Measurements from ENCODE around the gene IL16.

IL16 gene

DNA sequence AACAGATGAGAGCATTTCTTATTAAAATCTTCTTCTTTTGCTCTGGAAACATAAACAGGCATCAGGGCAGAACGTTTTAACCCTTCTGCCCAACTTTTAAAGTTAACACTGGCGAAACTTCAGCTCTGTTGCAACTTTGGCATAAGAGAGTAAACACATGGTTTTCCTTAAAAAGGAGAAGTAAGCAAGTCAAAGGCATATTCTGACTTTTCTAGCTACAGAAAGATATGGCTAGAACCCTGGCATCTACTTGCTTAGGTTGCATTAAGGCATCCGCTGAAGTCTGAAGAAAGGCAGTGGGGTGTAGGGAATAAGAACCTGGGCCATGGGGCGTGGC, 13.3 kb upstream of the IL16 start:
- H3K4me1 ChIP-seq (ENCODE audit: control insufficient read depth in 5 of 5, insufficient read depth in 5 of 5, low read length in 5 of 5): peaks cover 12 to 47% (median 45%) of the 10 kb centered on the region in 5 donors
- H3K36me3 ChIP-seq (ENCODE audit: control insufficient read depth in 5 of 5, insufficient read depth in 5 of 5, low read length in 5 of 5): peaks cover 0 to 2% (median 0%) of the 10 kb centered on the region in 5 donors
- peak overlapping the region; percentile 75 for H3K27ac ChIP-seq (ENCODE audit: low read depth, low read length)
- no peaks in the 10 kb centered on the region for H3K9me3 ChIP-seq (ENCODE audit: control insufficient read depth in 5 of 5, low read length in 5 of 5)
- peak overlapping the region; percentile 69 to 94 (median 87) for H3K4me3 ChIP-seq (ENCODE audit: low read depth in 1 of 5, low read length in 5 of 5)
- no peaks in the 10 kb centered on the region for H3K27me3 ChIP-seq (ENCODE audit: control insufficient read depth in 5 of 5, insufficient read depth in 4 of 5, low read length in 5 of 5)
- H3K9ac ChIP-seq (ENCODE audit: low read length in 5 of 5): peak overlapping the region in 3 of 5 donors; percentile 35 to 64 (median 61)

DNA sequence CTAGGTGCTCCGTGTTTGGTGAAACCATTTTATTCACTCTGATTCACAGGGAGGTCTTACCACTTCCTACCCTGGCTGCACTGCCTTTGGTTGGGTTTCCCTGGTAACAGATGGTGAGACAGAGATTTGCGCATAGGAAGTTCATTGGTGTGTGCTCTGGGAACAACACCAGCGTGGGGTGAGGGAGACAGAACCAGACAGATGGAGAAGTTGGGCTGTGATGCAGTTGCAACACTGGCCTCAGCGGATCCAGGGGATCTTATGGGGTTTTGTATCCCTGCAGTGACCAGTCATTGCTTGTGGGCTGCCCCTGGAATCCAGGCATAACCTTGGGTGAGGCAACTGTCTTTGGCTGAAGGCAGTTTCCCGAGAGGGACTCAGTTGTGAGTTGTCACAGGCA, 12.5 kb upstream of the IL16 start:
- Histone ChIP-seq H3K27ac (ENCODE audit: low read depth, low read length) (peak overlapping the region; percentile 75), H3K36me3 (ENCODE audit: control insufficient read depth in 5 of 5, insufficient read depth in 5 of 5, low read length in 5 of 5) (peaks cover 0 to 3% (median 0%) of the 10 kb centered on the region in 5 donors), H3K4me3 (ENCODE audit: low read depth in 1 of 5, low read length in 5 of 5) (peak overlapping the region; percentile 69 to 94 (median 87)), H3K4me1 (ENCODE audit: control insufficient read depth in 5 of 5, insufficient read depth in 5 of 5, low read length in 5 of 5) (peaks cover 12 to 52% (median 46%) of the 10 kb centered on the region in 5 donors), H3K9ac (ENCODE audit: low read length in 5 of 5) (no peak overlapping the region), H3K9me3 (ENCODE audit: control insufficient read depth in 5 of 5, low read length in 5 of 5) (no peaks in the 10 kb centered on the region), H3K27me3 (ENCODE audit: control insufficient read depth in 5 of 5, insufficient read depth in 4 of 5, low read length in 5 of 5) (no peaks in the 10 kb centered on the region)

GRCh38 chr15:81185631-81186295, 10.9 kb upstream of the IL16 start:
- no peak overlapping the region for H3K9ac ChIP-seq (ENCODE audit: low read length in 5 of 5)
- H3K4me1 ChIP-seq (ENCODE audit: control insufficient read depth in 5 of 5, insufficient read depth in 5 of 5, low read length in 5 of 5): peaks cover 19 to 66% (median 62%) of the 10 kb centered on the region in 5 donors
- peaks cover 0 to 3% (median 0%) of the 10 kb centered on the region in 5 donors for H3K36me3 ChIP-seq (ENCODE audit: control insufficient read depth in 5 of 5, insufficient read depth in 5 of 5, low read length in 5 of 5)
- H3K4me3 ChIP-seq (ENCODE audit: low read depth in 1 of 5, low read length in 5 of 5): no peak overlapping the region
- H3K27me3 ChIP-seq (ENCODE audit: control insufficient read depth in 5 of 5, insufficient read depth in 4 of 5, low read length in 5 of 5): no peaks in the 10 kb centered on the region
- no peaks in the 10 kb centered on the region for H3K9me3 ChIP-seq (ENCODE audit: control insufficient read depth in 5 of 5, low read length in 5 of 5)
- H3K27ac ChIP-seq (ENCODE audit: low read depth, low read length): peak overlapping the region; percentile 21

- Histone ChIP-seq H3K4me3 (ENCODE audit: low read depth in 1 of 5, low read length in 5 of 5) (no peak overlapping the region), H3K9me3 (ENCODE audit: control insufficient read depth in 5 of 5, low read length in 5 of 5) (no peaks in the 10 kb centered on the region), H3K9ac (ENCODE audit: low read length in 5 of 5) (no peak overlapping the region), H3K27me3 (ENCODE audit: control insufficient read depth in 5 of 5, insufficient read depth in 4 of 5, low read length in 5 of 5) (no peaks in the 10 kb centered on the region), H3K4me1 (ENCODE audit: control insufficient read depth in 5 of 5, insufficient read depth in 5 of 5, low read length in 5 of 5) (peaks cover 22 to 52% (median 45%) of the 10 kb centered on the region in 5 donors), H3K27ac (ENCODE audit: low read depth, low read length) (no peak overlapping the region), H3K36me3 (ENCODE audit: control insufficient read depth in 5 of 5, insufficient read depth in 5 of 5, low read length in 5 of 5) (peaks cover 0 to 3% (median 0%) of the 10 kb centered on the region in 5 donors)
Observed at GRCh38 chr15:81188354-81188753, 8.3 kb upstream of the IL16 start.

DNA sequence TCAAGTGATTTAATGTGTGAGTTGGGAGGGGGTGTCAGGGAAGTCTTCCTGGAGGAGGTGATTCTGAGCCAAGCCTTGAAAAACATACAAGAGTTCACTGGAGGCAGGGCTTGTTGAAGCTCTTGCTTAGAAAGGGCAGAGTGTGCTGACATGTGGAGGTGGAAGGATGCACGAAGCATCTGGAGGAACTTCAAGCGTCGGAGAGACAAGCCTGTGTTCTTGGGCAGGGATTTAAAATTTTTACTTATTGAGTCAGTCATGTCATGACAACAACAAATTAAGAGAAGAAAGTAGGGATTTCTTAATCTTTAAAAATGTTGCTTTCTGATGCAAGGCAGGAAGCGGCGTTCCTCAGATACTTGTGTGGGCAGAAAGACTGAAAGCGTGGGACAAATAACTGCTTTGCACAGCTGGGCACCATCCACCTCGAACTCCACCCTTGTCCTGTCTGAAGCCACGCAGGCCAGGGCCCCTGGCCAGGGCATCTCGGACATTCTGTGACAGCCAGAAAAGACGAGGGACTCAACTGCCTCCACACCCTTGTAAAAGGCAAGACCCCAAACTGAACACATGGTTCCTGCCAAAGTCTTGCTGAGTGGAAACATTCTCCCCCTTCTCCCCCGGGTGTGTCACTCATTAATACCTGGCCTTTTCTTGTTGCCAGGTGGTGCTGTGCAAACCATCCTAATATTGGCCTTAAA, 6.9 kb upstream of the IL16 start:
- Histone ChIP-seq H3K36me3 (ENCODE audit: control insufficient read depth in 5 of 5, insufficient read depth in 5 of 5, low read length in 5 of 5) (peaks cover 0 to 3% (median 0%) of the 10 kb centered on the region in 5 donors), H3K4me1 (ENCODE audit: control insufficient read depth in 5 of 5, insufficient read depth in 5 of 5, low read length in 5 of 5) (peaks cover 11 to 41% (median 33%) of the 10 kb centered on the region in 5 donors), H3K9me3 (ENCODE audit: control insufficient read depth in 5 of 5, low read length in 5 of 5) (no peaks in the 10 kb centered on the region), H3K27me3 (ENCODE audit: control insufficient read depth in 5 of 5, insufficient read depth in 4 of 5, low read length in 5 of 5) (no peaks in the 10 kb centered on the region), H3K9ac (ENCODE audit: low read length in 5 of 5) (peak overlapping the region in 1 of 5 donors; percentile 39), H3K4me3 (ENCODE audit: low read depth in 1 of 5, low read length in 5 of 5) (no peak overlapping the region), H3K27ac (ENCODE audit: low read depth, low read length) (peak overlapping the region; percentile 58)

DNA sequence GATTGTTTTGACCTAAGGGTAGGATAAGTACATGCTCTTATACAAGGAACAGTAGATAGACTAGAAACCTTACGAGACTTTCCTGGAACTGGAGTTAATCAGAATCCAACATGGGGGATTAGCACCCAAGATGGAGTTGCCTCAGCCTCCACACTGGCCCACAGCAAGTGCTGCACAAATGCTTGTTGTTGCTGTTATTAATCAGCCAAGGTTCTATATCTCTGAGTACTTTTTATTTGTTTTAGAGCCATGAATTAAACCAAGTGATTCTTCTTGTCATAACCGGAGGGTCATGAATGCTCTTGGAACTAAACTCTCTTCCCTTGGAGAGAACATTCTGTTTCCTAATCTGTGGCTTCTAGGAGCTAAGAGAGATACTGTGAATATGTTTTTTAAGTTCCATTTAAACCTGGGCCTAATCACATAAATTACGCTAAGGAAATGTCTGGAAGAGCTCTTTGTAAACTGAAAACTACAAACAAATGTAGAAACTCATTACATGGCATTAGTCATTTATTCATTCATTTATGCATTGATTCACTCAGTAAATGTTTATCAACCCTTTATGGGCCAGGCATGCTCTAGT, 5.7 kb upstream of the IL16 start:
- H3K27me3 ChIP-seq (ENCODE audit: control insufficient read depth in 5 of 5, insufficient read depth in 4 of 5, low read length in 5 of 5): no peaks in the 10 kb centered on the region
- H3K4me3 ChIP-seq (ENCODE audit: low read depth in 1 of 5, low read length in 5 of 5): no peak overlapping the region
- H3K27ac ChIP-seq (ENCODE audit: low read depth, low read length): peak overlapping the region; percentile 58
- no peaks in the 10 kb centered on the region for H3K9me3 ChIP-seq (ENCODE audit: control insufficient read depth in 5 of 5, low read length in 5 of 5)
- peak overlapping the region in 1 of 5 donors; percentile 38 for H3K9ac ChIP-seq (ENCODE audit: low read length in 5 of 5)
- peaks cover 11 to 38% (median 31%) of the 10 kb centered on the region in 5 donors for H3K4me1 ChIP-seq (ENCODE audit: control insufficient read depth in 5 of 5, insufficient read depth in 5 of 5, low read length in 5 of 5)
- H3K36me3 ChIP-seq (ENCODE audit: control insufficient read depth in 5 of 5, insufficient read depth in 5 of 5, low read length in 5 of 5): peaks cover 0 to 3% (median 0%) of the 10 kb centered on the region in 5 donors

DNA sequence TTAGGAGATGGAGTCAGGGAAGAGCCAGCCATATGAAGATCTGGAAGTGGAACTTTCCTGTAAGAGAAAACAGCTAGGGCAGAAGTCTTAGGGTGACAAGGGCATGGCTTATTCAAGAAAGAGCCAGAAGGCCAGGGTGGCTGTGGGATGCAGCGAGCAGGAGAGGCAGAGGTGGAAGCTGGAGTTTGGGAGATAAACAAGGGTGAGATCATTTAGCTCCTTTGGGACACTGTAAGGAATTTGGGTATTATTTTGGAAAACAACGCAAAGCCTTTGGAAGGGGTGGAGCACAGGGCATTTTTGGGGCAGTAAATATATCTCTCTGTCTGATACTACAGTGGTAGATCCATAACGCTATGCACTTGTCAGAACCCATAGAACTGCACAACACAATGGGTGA, 5.0 kb upstream of the IL16 start:
- Histone ChIP-seq H3K4me3 (ENCODE audit: low read depth in 1 of 5, low read length in 5 of 5) (no peak overlapping the region), H3K27ac (ENCODE audit: low read depth, low read length) (peak overlapping the region; percentile 58), H3K27me3 (ENCODE audit: control insufficient read depth in 5 of 5, insufficient read depth in 4 of 5, low read length in 5 of 5) (no peaks in the 10 kb centered on the region), H3K36me3 (ENCODE audit: control insufficient read depth in 5 of 5, insufficient read depth in 5 of 5, low read length in 5 of 5) (peaks cover 0 to 3% (median 0%) of the 10 kb centered on the region in 5 donors), H3K9ac (ENCODE audit: low read length in 5 of 5) (no peak overlapping the region), H3K4me1 (ENCODE audit: control insufficient read depth in 5 of 5, insufficient read depth in 5 of 5, low read length in 5 of 5) (peaks cover 11 to 42% (median 31%) of the 10 kb centered on the region in 5 donors), H3K9me3 (ENCODE audit: control insufficient read depth in 5 of 5, low read length in 5 of 5) (no peaks in the 10 kb centered on the region)

- Histone ChIP-seq H3K36me3 (ENCODE audit: control insufficient read depth in 5 of 5, insufficient read depth in 5 of 5, low read length in 5 of 5) (peaks cover 0 to 3% (median 0%) of the 10 kb centered on the region in 5 donors), H3K27ac (ENCODE audit: low read depth, low read length) (no peak overlapping the region), H3K9ac (ENCODE audit: low read length in 5 of 5) (no peak overlapping the region), H3K4me1 (ENCODE audit: control insufficient read depth in 5 of 5, insufficient read depth in 5 of 5, low read length in 5 of 5) (peaks cover 11 to 39% (median 26%) of the 10 kb centered on the region in 5 donors), H3K4me3 (ENCODE audit: low read depth in 1 of 5, low read length in 5 of 5) (no peak overlapping the region), H3K9me3 (ENCODE audit: control insufficient read depth in 5 of 5, low read length in 5 of 5) (no peaks in the 10 kb centered on the region), H3K27me3 (ENCODE audit: control insufficient read depth in 5 of 5, insufficient read depth in 4 of 5, low read length in 5 of 5) (no peaks in the 10 kb centered on the region)
Observed at GRCh38 chr15:81194723-81195122, 2.0 kb upstream of the IL16 start.

DNA sequence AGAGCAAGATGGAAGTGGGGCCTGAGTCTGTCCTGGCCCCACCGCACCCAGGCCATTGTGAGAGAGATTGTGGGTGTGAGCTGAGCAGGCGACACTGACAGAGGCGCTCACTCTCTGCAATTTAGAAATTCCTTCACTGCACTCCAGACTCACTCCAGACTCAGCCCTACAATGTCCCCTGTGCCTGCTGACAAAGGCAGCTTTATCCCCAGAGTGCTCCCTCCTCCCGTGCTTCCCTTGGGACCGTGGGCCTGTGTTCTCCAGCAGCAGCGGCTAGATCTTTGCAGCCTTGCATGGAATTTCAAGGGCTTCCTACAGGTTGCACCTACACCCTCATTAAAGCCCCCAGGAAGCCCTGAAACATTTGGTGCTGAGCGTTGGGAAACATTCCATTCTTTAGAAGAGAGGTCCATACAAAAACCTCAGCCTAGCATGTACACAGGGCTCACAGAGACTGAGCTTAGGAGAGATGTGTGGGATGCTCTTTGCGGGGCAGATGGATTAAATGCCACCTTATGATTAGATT, 1.3 kb upstream of the IL16 start:
- Histone ChIP-seq H3K27me3 (ENCODE audit: control insufficient read depth in 5 of 5, insufficient read depth in 4 of 5, low read length in 5 of 5) (no peaks in the 10 kb centered on the region), H3K9ac (ENCODE audit: low read length in 5 of 5) (no peak overlapping the region), H3K4me1 (ENCODE audit: control insufficient read depth in 5 of 5, insufficient read depth in 5 of 5, low read length in 5 of 5) (peaks cover 7 to 33% (median 20%) of the 10 kb centered on the region in 5 donors), H3K36me3 (ENCODE audit: control insufficient read depth in 5 of 5, insufficient read depth in 5 of 5, low read length in 5 of 5) (peaks cover 0 to 3% (median 0%) of the 10 kb centered on the region in 5 donors), H3K4me3 (ENCODE audit: low read depth in 1 of 5, low read length in 5 of 5) (no peak overlapping the region), H3K27ac (ENCODE audit: low read depth, low read length) (no peak overlapping the region), H3K9me3 (ENCODE audit: control insufficient read depth in 5 of 5, low read length in 5 of 5) (no peaks in the 10 kb centered on the region)

GRCh38 chr15:81197255-81197630, 564 bp downstream of the IL16 start:
- Histone ChIP-seq H3K4me3 (ENCODE audit: low read depth in 1 of 5, low read length in 5 of 5) (peak overlapping the region in 1 of 5 donors; percentile 14), H3K27ac (ENCODE audit: low read depth, low read length) (no peak overlapping the region), H3K9me3 (ENCODE audit: control insufficient read depth in 5 of 5, low read length in 5 of 5) (no peaks in the 10 kb centered on the region), H3K36me3 (ENCODE audit: control insufficient read depth in 5 of 5, insufficient read depth in 5 of 5, low read length in 5 of 5) (peaks cover 0 to 4% (median 3%) of the 10 kb centered on the region in 5 donors), H3K9ac (ENCODE audit: low read length in 5 of 5) (no peak overlapping the region), H3K4me1 (ENCODE audit: control insufficient read depth in 5 of 5, insufficient read depth in 5 of 5, low read length in 5 of 5) (peaks cover 0 to 18% (median 6%) of the 10 kb centered on the region in 5 donors), H3K27me3 (ENCODE audit: control insufficient read depth in 5 of 5, insufficient read depth in 4 of 5, low read length in 5 of 5) (no peaks in the 10 kb centered on the region)
